Common myeloid progenitor, CD34-positive (primary cell): Measurements from ENCODE around the gene PRKN.

Experiments
- CTCF ChIA-PET: fragments of 350-600 bp; sonication (Branson Sonifier 250); formaldehyde crosslinking; loops from one replicate; lab custom pipeline; 2021; ENCODE audit warnings: antibody characterized with exemption; lab: Charles Lee
- POLR2A ChIA-PET: fragments of 350-600 bp; sonication (Branson Sonifier 250); formaldehyde crosslinking; loops from one replicate; lab custom pipeline; 2021; ENCODE audit warnings: antibody characterized with exemption; lab: Charles Lee
- DNase-seq, 3 donors: peaks; one replicate each; pipeline versions ENCODE4 v3.0.0 to v3.0.0-alpha.2; 2013
- H3K27ac ChIP-seq, 2 experiments: 1 replicate in 1 of 2; 2 replicates in 1 of 2; pipeline ENCODE4 v1.7.0; 2013; ENCODE audit warnings: inconsistent platforms in 2 of 2, low read length in 2 of 2, mild to moderate bottlenecking in 2 of 2, low read depth in 1 of 2, moderate library complexity in 1 of 2; ENCODE audit not compliant: severe bottlenecking in 2 of 2, insufficient read depth in 1 of 2, poor library complexity in 1 of 2
- H3K27me3 ChIP-seq, 5 experiments: replicated peaks in 2 of 5; 1 replicate in 3 of 5; 2 replicates in 2 of 5; pipeline versions ENCODE4 v1.6.1 to v1.7.0; 2013; ENCODE audit warnings: low read length in 4 of 5, mild to moderate bottlenecking in 2 of 5, moderate library complexity in 2 of 5, inconsistent platforms in 1 of 5; ENCODE audit not compliant: insufficient read depth in 5 of 5, control insufficient read depth in 4 of 5
- H3K36me3 ChIP-seq, 4 experiments: 1 replicate in 2 of 4; 2 replicates in 2 of 4; pipeline versions ENCODE4 v1.6.1 to v1.7.0; 2013; ENCODE audit warnings: low read length in 3 of 4, control low read depth in 1 of 4, mild to moderate bottlenecking in 1 of 4; ENCODE audit not compliant: control insufficient read depth in 4 of 4, insufficient read depth in 4 of 4
- H3K4me1 ChIP-seq, 4 experiments: 1 replicate in 3 of 4; 2 replicates in 1 of 4; pipeline versions ENCODE4 v1.6.1 to v1.7.1; 2013; ENCODE audit warnings: low read length in 3 of 4, mild to moderate bottlenecking in 3 of 4, control low read depth in 1 of 4, inconsistent platforms in 1 of 4, moderate library complexity in 1 of 4; ENCODE audit not compliant: control insufficient read depth in 4 of 4, insufficient read depth in 4 of 4; ENCODE audit errors: control extremely low read depth in 1 of 4
- H3K4me3 ChIP-seq, 7 experiments: 1 replicate in 4 of 7; 2 replicates in 3 of 7; pipeline versions ENCODE4 v1.5.1 to v1.7.0; 2013; ENCODE audit warnings: mild to moderate bottlenecking in 7 of 7, low read length in 6 of 7, moderate library complexity in 6 of 7, inconsistent platforms in 2 of 7, low read depth in 2 of 7, control low read depth in 1 of 7; ENCODE audit not compliant: insufficient read depth in 4 of 7, control insufficient read depth in 1 of 7; ENCODE audit errors: extremely low read depth in 1 of 7
- H3K9me3 ChIP-seq, 5 experiments: 1 replicate in 4 of 5; 2 replicates in 1 of 5; pipeline versions ENCODE4 v1.6.1 to v1.7.1; 2013; ENCODE audit warnings: low read length in 4 of 5, mild to moderate bottlenecking in 2 of 5, inconsistent platforms in 1 of 5, low read depth in 1 of 5, moderate library complexity in 1 of 5; ENCODE audit not compliant: control insufficient read depth in 4 of 5, insufficient read depth in 2 of 5; ENCODE audit errors: control extremely low read depth in 1 of 5
- WGBS: methylation state at CpG from one replicate; pipeline ENCODE4 v1.1.5; 2013; ENCODE audit not compliant: insufficient coverage; 5-methylcytosine and 5-hydroxymethylcytosine counted together

Gene PRKN

DNA sequence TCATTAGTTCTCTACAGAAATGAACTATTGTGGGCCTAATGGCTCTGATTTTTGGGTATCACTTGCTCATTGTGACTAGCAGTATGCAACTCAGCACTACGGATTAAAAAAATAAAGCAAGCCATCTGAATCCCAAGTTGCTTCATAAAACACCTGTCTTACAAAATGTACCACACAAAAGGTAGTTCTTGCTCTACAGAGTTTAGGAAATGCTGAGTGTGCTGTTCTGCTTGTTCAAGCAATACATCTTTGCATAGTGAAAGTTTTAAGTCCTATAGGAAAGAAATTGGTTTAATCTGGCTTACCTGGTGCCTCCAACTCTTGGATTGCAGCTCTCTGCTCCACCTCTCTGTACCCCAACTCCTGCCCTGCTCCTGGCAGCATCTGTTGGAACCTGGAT, 1187.0 kb downstream of the PRKN start:
- CTCF ChIA-PET: no interaction called here
- H3K27me3 ChIP-seq: no peaks in the 10 kb centered on the region
- no peak overlapping the region for H3K4me3 ChIP-seq
- H3K27ac ChIP-seq: no peak overlapping the region
- H3K36me3 ChIP-seq: no peaks in the 10 kb centered on the region
- H3K4me1 ChIP-seq: no peaks in the 10 kb centered on the region
- POLR2A ChIA-PET: no interaction called here
- no peaks in the 10 kb centered on the region for H3K9me3 ChIP-seq
- no CpG with 5 or more reads among the region's 1 CpG for WGBS
- DNase-seq: no peak

GRCh38 chr6:161536224-161536630, 1191.3 kb downstream of the PRKN start:
- ChIA-PET POLR2A (no interaction called here), CTCF (no interaction called here)
- no peaks in the 10 kb centered on the region for H3K27me3 ChIP-seq
- H3K27ac ChIP-seq: no peak overlapping the region
- no peak for DNase-seq
- WGBS: 79% methylated on average over 3 of the region's 3 CpGs
- no peak overlapping the region for H3K4me3 ChIP-seq
- H3K4me1 ChIP-seq: no peaks in the 10 kb centered on the region
- peaks cover 0 to 8% (median 0%) of the 10 kb centered on the region in 5 experiments for H3K9me3 ChIP-seq
- no peaks in the 10 kb centered on the region for H3K36me3 ChIP-seq

DNA sequence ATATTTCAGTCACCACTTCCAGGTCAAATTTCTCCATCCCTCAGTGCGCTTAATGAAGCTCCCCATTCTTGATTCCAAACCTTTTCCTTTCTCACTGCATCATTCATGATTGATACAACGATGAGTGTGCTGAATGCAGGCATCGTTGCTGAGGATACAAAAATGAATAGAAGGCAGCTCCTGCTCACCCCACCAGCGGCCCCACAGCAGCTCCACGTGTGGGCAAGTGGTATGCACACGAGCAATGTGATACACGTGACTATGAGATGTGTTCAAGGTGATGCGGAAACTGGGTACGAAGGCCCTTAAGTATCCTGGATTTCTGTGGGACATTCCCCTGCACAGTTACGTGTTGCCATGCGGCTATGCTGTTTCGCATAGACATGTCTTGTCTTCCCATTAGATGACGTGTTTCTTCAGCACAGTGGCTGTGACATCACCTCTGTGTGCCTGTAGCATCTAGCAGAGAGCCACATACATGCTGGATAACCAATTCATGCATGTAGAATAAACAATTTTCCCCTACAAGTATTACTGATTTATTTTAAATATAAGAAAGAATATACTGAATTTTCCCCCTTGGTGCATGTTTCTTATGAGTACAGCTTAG, 1193.2 kb downstream of the PRKN start:
- 95% methylated on average over 12 of the region's 13 CpGs for WGBS
- CTCF ChIA-PET: no interaction called here
- Histone ChIP-seq H3K27ac (no peak overlapping the region), H3K4me1 (no peaks in the 10 kb centered on the region), H3K9me3 (peaks cover 0 to 8% (median 0%) of the 10 kb centered on the region in 5 experiments), H3K27me3 (no peaks in the 10 kb centered on the region), H3K4me3 (no peak overlapping the region), H3K36me3 (no peaks in the 10 kb centered on the region)
- POLR2A ChIA-PET: no interaction called here
- DNase-seq: no peak

GRCh38 chr6:161533266-161533665, 1194.3 kb downstream of the PRKN start:
- no peaks in the 10 kb centered on the region for H3K36me3 ChIP-seq
- no peaks in the 10 kb centered on the region for H3K27me3 ChIP-seq
- POLR2A ChIA-PET: no interaction called here
- DNase-seq: no peak
- no peak overlapping the region for H3K27ac ChIP-seq
- H3K4me1 ChIP-seq: no peaks in the 10 kb centered on the region
- WGBS: 87% methylated on average over 9 of the region's 9 CpGs
- peaks cover 0 to 8% (median 0%) of the 10 kb centered on the region in 5 experiments for H3K9me3 ChIP-seq
- CTCF ChIA-PET: no interaction called here
- no peak overlapping the region for H3K4me3 ChIP-seq

- no peak overlapping the region for H3K27ac ChIP-seq
- ChIA-PET CTCF (no interaction called here), POLR2A (no interaction called here)
- no peak for DNase-seq
- 98% methylated on average over 4 of the region's 6 CpGs for WGBS
- H3K36me3 ChIP-seq: no peaks in the 10 kb centered on the region
- H3K4me1 ChIP-seq: no peaks in the 10 kb centered on the region
- H3K27me3 ChIP-seq: no peaks in the 10 kb centered on the region
- H3K9me3 ChIP-seq: peaks cover 0 to 8% (median 0%) of the 10 kb centered on the region in 5 experiments
- H3K4me3 ChIP-seq: no peak overlapping the region
Observed at GRCh38 chr6:161532536-161532935, 1195.0 kb downstream of the PRKN start.

GRCh38 chr6:161526794-161527193, 1200.8 kb downstream of the PRKN start:
- Histone ChIP-seq H3K9me3 (peaks cover 0 to 11% (median 0%) of the 10 kb centered on the region in 5 experiments), H3K4me3 (no peak overlapping the region), H3K27ac (no peak overlapping the region), H3K4me1 (no peaks in the 10 kb centered on the region), H3K36me3 (no peaks in the 10 kb centered on the region), H3K27me3 (peaks cover 0 to 1% (median 0%) of the 10 kb centered on the region in 5 experiments)
- ChIA-PET POLR2A (no interaction called here), CTCF (no interaction called here)
- WGBS: 100% methylated on average over 1 of the region's 1 CpG
- no peak for DNase-seq

- no peak overlapping the region for H3K4me3 ChIP-seq
- ChIA-PET CTCF (no interaction called here), POLR2A (no interaction called here)
- no peaks in the 10 kb centered on the region for H3K4me1 ChIP-seq
- H3K9me3 ChIP-seq: peaks cover 0 to 11% (median 0%) of the 10 kb centered on the region in 5 experiments
- H3K36me3 ChIP-seq: no peaks in the 10 kb centered on the region
- H3K27me3 ChIP-seq: peaks cover 0 to 2% (median 0%) of the 10 kb centered on the region in 5 experiments
- no peak for DNase-seq
- 100% methylated on average over 1 of the region's 2 CpGs for WGBS
- no peak overlapping the region for H3K27ac ChIP-seq
Observed at GRCh38 chr6:161523362-161523761, 1204.2 kb downstream of the PRKN start.
